ENCODE results near the gene TRABD2A.

TRABD2A gene

GRCh38 chr2:84849271-84849952 is 31.5 kb downstream of the TRABD2A start:
- DNase-seq (ENCODE audit: low spot score) = no peak

GRCh38 chr2:84847326-84848050 is 33.4 kb downstream of the TRABD2A start:
- no peak for DNase-seq (ENCODE audit: low spot score)

- no peak for DNase-seq (ENCODE audit: low spot score)
These were observed 34.1 kb downstream of the TRABD2A start for GRCh38 chr2:84846741-84847142.

DNA sequence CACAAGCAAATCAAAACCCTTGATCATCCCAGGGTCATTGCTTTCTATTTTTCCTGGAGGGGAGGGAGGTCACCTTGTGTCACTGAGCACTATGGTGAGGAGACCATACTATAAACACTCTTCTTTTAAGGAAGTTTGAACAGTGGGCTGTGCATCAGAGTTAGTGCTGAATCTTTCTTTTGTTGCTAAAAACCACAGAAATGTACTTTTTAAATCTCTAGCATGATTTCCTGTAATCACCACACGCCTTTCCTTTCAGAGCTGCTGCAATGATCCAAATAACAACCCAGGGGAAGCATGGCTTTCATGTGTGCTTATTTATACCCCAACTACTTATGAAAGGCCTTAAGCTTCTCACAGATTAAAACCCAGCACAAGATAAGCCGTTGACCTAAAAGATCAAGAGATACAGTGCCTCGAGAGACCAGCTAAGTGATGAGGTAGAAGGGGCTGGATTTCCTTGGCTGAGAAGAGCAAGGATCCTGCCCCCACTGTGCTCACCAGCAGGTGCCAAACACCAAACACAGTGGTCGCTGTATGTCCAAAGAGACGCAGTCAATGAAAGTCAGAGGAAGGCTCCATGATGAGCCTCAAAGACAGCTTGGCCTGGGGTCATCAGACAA is 34.7 kb downstream of the TRABD2A start:
- DNase-seq (ENCODE audit: low spot score) = no peak

DNA sequence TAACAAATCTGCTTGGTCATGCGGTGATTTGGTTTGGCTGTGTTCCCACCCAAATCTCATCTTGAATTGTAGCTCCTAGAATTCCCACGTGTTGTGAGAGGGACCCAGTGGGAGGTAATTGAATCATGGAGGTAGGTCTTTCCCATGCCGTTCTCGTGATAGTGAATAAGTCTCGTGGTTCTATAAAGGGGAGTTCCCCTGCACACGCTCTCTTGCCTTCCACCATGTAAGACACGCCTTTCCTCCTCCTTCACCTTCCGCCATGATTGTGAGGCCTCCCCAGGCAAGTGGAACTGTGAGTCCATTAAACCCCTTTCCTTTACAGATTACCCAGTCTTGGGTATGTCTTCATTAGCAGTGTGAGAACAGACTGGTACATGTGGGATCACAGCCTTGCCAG is 36.7 kb downstream of the TRABD2A start:
- no peak for DNase-seq (ENCODE audit: low spot score)

DNA sequence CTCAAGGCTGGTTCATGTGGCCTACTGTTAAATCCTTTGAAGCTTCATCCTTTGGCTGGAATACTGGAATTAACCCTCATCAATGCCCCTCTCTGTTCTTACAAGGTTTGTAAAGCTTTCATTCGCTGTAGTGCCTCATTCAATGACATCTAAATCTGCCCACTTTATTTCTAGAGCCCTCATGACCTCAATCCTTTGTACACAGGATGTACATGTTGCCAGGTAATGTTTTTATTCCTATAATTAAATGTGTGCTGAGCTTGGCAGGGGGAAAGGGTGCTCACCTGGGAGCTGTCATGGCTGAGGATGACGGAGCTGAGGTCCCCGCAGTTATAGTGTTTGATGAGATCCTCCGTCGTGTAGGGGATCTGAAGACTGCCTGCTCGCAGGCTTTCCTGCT is 39.3 kb downstream of the TRABD2A start:
- DNase-seq (ENCODE audit: low spot score) = no peak

- DNase-seq (ENCODE audit: low spot score) = no peak
These were observed 40.6 kb downstream of the TRABD2A start for GRCh38 chr2:84840306-84840705.

GRCh38 chr2:84839851-84840250 is 41.0 kb downstream of the TRABD2A start:
- DNase-seq (ENCODE audit: low spot score) = no peak

DNA sequence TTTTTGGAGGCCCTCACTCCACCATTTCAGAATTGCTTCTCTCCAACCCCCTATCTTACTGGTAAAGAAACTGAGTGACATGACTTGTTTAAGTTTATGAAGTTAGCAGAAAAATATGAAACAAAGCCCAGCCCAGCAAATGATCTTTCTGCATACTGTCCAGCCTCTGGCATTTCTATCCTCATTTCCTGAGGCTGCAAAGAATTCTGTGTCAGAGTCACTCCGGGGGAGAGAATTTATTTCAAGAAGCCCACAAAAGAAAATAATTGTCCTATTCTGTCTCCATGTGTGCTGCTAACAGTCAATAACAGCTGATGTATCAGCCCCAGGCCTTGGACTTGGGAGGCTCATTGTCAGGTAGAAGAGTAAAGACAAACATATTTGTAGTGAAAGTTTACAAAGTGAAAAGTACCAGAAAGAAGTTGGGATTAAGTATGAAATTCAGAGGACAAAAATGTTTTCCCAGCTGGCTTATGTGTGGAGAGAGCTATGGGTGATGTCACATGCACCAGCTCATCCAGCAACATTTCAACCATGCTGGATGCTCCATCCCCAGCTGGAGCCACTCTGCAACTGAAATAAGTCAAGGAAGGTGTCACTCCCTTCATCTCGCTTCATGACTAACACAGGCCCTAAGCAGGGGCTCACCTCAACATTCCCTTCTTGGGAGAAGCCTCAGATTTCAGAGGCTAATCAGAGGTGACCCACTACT is 42.3 kb downstream of the TRABD2A start:
- no peak for DNase-seq (ENCODE audit: low spot score)

GRCh38 chr2:84836215-84836614 is 44.7 kb downstream of the TRABD2A start:
- no peak for DNase-seq (ENCODE audit: low spot score)

- no peak for DNase-seq (ENCODE audit: low spot score)
These were observed 47.3 kb downstream of the TRABD2A start for GRCh38 chr2:84833481-84834150.

- peak; percentile 45 for DNase-seq (ENCODE audit: low spot score)
These were observed 48.0 kb downstream of the TRABD2A start for GRCh38 chr2:84832772-84833461.

DNA sequence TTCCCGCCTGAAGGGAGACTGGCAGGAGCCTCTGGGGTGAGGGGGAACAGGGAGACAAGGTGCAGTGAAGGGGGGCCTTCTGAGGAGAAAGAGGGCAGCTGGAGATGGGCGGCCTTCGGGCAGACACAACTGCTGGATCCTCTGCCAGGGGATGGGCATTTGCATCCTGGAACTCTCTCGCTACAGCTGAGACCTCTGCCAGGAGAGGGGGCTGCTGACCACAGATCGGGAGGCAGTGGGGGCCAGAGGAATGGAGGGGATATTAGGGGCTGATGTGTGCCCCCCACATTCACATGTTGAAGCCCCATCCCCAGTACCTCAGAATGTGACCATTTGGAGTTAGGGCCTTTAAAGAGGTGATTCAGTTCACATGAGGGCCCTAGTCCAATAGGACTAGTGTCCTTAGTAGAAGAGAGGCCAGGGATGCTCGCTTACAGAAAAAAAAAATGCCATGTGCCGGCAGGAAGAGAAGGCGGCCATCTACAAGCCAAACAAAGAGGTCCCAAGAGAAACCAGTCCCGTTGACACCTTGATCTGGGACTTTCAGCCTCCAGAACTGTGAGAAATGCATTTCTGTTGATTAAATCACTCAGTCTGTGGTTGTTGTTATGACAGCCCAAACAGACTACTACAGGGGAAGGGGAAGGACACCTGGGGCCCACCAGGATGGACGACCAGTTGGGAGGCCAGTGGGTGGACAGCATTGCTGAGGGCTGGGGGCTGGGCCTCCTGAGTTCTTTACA is 50.0 kb downstream of the TRABD2A start:
- DNase-seq (ENCODE audit: low spot score) = no peak

DNA sequence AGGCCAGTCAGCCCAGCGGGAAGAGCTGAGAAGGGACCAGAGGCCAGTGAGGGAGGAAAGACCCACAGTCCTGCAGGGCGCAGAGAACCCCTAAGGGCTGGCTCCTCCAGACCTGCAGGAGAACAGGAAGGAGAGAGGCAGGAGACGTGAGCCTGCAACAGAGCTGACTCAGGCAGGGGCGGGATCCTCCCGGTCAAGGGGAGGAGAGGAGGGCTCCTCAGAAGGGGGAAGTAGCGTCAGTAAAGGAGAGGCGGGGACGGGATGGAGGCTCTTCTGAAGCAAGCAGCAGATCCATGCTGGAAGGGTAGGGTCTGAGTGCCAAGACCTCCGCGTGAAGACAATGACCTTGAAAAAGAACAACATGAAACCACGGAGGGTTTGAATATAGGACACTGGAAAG is 50.8 kb downstream of the TRABD2A start:
- no peak for DNase-seq (ENCODE audit: low spot score)

DNA sequence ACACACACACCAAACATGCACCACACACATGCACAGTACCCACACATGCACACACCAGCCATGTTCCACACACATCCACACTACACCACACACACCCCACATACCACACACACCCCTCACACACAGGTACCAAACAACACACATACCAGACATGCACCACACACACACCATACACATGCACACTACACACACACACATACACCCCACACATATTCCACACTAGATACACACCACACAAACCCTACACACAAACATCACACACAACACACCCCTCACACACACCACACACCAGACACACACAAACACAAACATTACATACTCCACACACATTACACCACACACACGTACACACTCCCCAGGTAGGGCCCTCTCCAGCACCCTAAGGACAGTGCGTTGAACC is 51.2 kb downstream of the TRABD2A start:
- DNase-seq (ENCODE audit: low spot score) = no peak

GRCh38 chr2:84827978-84828575 is 52.8 kb downstream of the TRABD2A start:
- no peak for DNase-seq (ENCODE audit: low spot score)

DNA sequence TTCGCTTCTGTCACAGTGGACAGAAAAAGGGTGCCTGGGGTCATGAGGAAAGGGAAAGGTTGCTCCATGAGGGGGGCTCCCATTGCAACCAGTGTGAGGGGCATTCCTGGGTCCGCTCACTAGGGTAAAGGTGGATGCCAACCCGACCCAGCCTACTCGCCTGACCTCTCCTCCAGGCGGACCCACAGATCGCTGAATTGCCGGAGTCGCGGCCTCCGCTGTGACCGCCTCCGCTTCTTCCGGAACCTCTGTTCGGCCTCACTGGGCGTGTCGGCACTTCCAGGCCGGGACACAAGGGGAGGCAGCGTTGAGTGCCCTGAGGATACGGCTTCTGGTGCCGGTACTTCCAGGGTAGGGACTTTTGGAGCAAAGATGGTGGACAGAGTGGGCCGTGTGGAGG is 57.1 kb downstream of the TRABD2A start:
- no peak for DNase-seq (ENCODE audit: low spot score)

DNA sequence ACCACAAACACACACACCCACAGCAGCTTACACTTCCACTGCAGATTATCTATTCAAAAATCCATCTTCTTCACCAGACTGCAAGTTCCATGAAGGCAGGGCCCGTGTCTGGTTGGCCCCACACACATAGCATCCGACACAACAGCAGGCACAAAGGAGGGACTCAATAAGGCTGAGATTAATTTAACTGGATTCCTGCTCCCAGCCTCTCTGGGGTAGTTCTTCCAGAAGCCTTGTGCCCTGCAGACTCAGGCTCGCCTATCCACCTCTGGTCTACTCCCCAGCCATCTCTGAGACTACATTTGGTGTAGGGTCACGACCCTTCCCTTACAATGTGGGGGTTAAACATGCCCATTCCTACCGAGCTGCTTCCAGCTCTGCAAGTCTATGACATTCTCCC is 57.7 kb downstream of the TRABD2A start:
- DNase-seq (ENCODE audit: low spot score) = no peak

DNA sequence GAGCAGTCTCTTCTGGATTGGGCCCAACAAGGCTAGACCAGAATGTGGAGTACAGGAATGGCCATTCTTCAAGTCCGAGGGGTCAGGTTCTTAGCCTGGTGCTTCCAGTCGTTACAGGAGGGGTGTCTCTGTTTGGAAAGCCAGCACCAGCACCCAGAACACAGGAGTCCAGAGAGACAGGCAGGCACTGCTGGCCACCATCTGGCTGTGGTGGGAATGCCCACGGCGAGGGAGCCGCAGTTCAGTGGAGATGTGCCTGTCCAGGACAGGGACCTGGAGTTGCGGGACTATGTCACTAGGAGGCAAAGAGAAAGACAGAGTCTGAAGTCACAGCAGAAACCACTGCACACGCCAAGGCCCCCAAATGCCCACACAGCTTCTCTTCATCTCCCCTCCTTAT is 59.1 kb downstream of the TRABD2A start:
- DNase-seq (ENCODE audit: low spot score) = no peak

DNA sequence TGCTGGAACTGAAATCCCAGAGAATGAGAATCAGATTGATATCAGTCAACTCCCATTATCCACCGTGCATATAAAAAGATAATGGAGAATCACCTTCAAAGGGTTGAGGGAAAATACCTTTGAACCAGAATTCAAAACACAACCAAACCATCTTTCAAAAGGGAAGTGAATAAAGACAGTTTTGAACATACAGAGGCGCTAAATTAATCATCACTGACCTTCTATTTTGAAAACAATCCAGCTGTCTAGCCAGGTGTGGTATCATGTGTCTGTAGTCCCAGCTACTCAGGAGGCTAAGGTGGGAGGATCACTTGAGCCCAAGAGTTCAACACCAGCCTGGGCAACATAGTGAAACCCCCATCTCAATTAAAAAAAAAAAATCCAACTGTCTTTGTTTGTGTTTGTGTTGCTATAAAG is 63.6 kb downstream of the TRABD2A start:
- peak; percentile 27 for DNase-seq (ENCODE audit: low spot score)
